ENCODE results near the gene GPANK1. TPM values are rescaled to one million over a fixed set of nuclear protein-coding genes. Genes with fewer than 3 reads are reported as not detected.

The GPANK1 gene
- total and polyA plus RNA-seq, 10 of the 15 experiments (the other 5 are each of a cell fraction or from before 2014, with no cell fraction given) = 11.7 to 36.3 (median 17.5) TPM

DNA sequence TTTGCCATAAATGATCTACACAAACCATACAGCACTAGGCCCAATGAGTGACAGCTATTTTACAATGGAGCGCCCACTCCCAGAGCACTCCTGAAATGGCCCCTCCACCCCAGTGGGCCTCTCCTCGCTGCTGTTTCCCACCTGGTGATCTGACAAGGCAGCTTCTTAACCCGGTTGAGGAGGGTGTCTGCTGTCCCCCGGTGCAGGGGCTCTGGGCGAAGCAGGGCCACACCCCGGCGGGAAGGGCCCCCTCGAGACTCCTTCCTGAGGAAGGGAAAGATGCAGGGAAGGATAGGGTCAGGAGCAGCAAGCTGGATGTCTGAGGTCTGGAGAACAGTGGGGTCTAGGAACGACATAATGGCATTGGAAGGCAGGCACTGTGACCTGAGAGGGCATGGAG is 28.1 kb upstream of the GPANK1 start:
- POLR2A ChIA-PET = interaction anchor here (1.1 to 2.2 kb wide), 2 partner anchors 45 to 140 kb away, joined by 5 to 11 read pairs; no protein-coding TSS in a partner anchor
- no peaks in the 10 kb centered on the region for H3K4me1 ChIP-seq (ENCODE audit: control insufficient read depth, insufficient read depth, low read length)
- no peak overlapping the region for H2AFZ ChIP-seq (ENCODE audit: control insufficient read depth, low read depth, low read length)
- no peak overlapping the region for H3K27ac ChIP-seq (ENCODE audit: control insufficient read depth, insufficient read depth)
- in situ Hi-C loops (cut with MboI) = no loop called here
- no peak overlapping the region for H3K4me2 ChIP-seq (ENCODE audit: control insufficient read depth, insufficient read depth)
- ATAC-seq (no peak), DNase-seq (ENCODE audit: low read depth, low spot score) (no peak), FAIRE-seq (no peak)
- no peak overlapping the region for H3K9ac ChIP-seq (ENCODE audit: control insufficient read depth, insufficient read depth, low read length)
- 90% methylated on average over 9 of the region's 9 CpGs for WGBS (ENCODE audit: insufficient coverage, insufficient replicate concordance, low lambda C conversion rate, missing lambda C conversion rate)
- no peak overlapping the region for H3K4me3 ChIP-seq
- H3K9me3 ChIP-seq (replicated peaks; ENCODE audit: control insufficient read depth, insufficient read depth, low read length) = no peaks in the 10 kb centered on the region
- RAD21 ChIA-PET (ENCODE audit: unreplicated experiment) = no interaction called here
- H4K20me1 ChIP-seq (ENCODE audit: control insufficient read depth, insufficient read depth) = no peaks in the 10 kb centered on the region
- intact Hi-C loops (cut with micrococcal nuclease; ENCODE audit: unreplicated experiment) = no loop called here
- SMC1A ChIA-PET (ENCODE audit: uncharacterized antibody, unreplicated experiment) = no interaction called here
- no peak for TF ChIP-seq ZNF274 (IDR thresholded peaks at IDR 0.05; ENCODE audit: insufficient read depth, insufficient read length)
- no peak for TF ChIP-seq KAT2A (conservative IDR thresholded peaks at IDR 0.05; ENCODE audit: control insufficient read depth, low read depth, low read length)
- TF ChIP-seq KLF5 (IDR thresholded peaks at IDR 0.05; ENCODE audit: partially characterized antibody) = no peak
- no peak for TF ChIP-seq NFYB (IDR thresholded peaks at IDR 0.05; ENCODE audit: insufficient read depth, low read depth, low read length)
- TF ChIP-seq, protein P1, sequence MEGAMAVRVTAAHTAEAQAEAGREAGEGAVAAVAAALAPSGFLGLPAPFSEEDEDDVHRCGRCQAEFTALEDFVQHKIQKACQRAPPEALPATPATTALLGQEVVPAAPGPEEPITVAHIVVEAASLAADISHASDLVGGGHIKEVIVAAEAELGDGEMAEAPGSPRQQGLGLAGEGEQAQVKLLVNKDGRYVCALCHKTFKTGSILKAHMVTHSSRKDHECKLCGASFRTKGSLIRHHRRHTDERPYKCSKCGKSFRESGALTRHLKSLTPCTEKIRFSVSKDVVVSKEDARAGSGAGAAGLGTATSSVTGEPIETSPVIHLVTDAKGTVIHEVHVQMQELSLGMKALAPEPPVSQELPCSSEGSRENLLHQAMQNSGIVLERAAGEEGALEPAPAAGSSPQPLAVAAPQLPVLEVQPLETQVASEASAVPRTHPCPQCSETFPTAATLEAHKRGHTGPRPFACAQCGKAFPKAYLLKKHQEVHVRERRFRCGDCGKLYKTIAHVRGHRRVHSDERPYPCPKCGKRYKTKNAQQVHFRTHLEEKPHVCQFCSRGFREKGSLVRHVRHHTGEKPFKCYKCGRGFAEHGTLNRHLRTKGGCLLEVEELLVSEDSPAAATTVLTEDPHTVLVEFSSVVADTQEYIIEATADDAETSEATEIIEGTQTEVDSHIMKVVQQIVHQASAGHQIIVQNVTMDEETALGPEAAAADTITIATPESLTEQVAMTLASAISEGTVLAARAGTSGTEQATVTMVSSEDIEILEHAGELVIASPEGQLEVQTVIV (IDR thresholded peaks at IDR 0.05; ENCODE audit: borderline replicate concordance, partially characterized antibody) = no peak
- no peak for TF ChIP-seq CHD1 (IDR thresholded peaks at IDR 0.05; ENCODE audit: low read depth, low read length)
- TF ChIP-seq SIN3A (IDR thresholded peaks at IDR 0.05; ENCODE audit: low read depth, low read length) = no peak
- no peak for TF ChIP-seq PAX8 (IDR thresholded peaks at IDR 0.05)
- H3K36me3 ChIP-seq (ENCODE audit: control insufficient read depth in 2 of 2, insufficient read depth in 2 of 2, low read length in 1 of 2) = peaks cover 17 to 35% of the 10 kb centered on the region in 2 experiments
- H3K27me3 ChIP-seq (replicated peaks in 1 of 2; ENCODE audit: control insufficient read depth in 2 of 2, insufficient read depth in 2 of 2, low read length in 1 of 2) = no peaks in the 10 kb centered on the region
- BruUV-seq (replicated peaks) = no TSS peak
- H3K79me2 ChIP-seq (ENCODE audit: control insufficient read depth, insufficient read depth, low read length) = no peaks in the 10 kb centered on the region
- CTCF ChIA-PET = interaction anchor here (0.7 kb wide), 1 partner anchor 46 kb away, joined by 3 read pairs; no protein-coding TSS in a partner anchor

Data from GM12878 (cell line).